ENCODE measurements around the gene ISOC1. TPM values are rescaled to one million over a fixed set of nuclear protein-coding genes. Genes with fewer than 3 reads are reported as not detected.

ISOC1 gene
- total RNA-seq, 1 experiment from 2014 or later = 12.8 TPM

DNA sequence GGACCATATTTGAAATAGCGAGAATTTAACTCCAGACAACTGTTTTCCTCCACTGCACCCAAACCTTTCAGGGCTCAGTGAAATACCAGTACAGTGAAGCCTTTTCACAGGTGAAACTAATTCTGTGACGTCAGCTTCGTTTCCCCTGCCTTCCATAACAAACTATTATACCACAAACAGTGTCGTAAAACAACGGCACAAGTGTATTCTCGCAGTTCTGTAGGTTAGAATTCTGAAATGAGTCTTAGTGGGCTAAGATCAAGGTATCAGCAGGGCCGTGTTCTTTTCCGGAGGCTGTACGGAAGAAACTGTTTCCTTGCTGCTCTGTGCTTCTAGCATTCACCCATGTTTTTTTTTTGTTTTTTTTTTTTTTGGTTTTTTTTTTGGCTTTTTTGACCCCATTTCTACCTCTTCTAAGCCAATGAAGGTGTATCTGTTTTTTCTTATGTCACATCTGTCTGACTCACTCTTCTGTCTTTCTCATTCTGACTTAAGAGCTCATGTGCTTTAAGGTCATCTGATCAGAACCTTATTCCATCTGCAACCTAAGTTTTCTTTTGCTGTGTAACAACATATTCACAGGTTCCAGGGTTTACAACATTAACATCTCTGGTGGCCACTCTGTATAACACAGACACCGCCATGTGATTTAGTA is 20.1 kb downstream of the ISOC1 start:
- H3K27ac Mint-ChIP-seq (ENCODE audit: low read depth, unreplicated experiment) = no peak overlapping the region
- TF ChIP-seq, protein P1, sequence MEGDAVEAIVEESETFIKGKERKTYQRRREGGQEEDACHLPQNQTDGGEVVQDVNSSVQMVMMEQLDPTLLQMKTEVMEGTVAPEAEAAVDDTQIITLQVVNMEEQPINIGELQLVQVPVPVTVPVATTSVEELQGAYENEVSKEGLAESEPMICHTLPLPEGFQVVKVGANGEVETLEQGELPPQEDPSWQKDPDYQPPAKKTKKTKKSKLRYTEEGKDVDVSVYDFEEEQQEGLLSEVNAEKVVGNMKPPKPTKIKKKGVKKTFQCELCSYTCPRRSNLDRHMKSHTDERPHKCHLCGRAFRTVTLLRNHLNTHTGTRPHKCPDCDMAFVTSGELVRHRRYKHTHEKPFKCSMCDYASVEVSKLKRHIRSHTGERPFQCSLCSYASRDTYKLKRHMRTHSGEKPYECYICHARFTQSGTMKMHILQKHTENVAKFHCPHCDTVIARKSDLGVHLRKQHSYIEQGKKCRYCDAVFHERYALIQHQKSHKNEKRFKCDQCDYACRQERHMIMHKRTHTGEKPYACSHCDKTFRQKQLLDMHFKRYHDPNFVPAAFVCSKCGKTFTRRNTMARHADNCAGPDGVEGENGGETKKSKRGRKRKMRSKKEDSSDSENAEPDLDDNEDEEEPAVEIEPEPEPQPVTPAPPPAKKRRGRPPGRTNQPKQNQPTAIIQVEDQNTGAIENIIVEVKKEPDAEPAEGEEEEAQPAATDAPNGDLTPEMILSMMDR (IDR thresholded peaks at IDR 0.05; ENCODE audit: unreplicated experiment) = no peak
- H3K9me3 Mint-ChIP-seq (ENCODE audit: unreplicated experiment) = no peaks in the 10 kb centered on the region
- H3K27me3 Mint-ChIP-seq (ENCODE audit: insufficient read depth, unreplicated experiment) = no peaks in the 10 kb centered on the region
- no peaks in the 10 kb centered on the region for H3K36me3 Mint-ChIP-seq (ENCODE audit: insufficient read depth, unreplicated experiment)
- no peak for DNase-seq (ENCODE audit: unreplicated experiment)
- no peak overlapping the region for H3K4me3 Mint-ChIP-seq (ENCODE audit: unreplicated experiment)
- POLR2A ChIA-PET = no interaction called here
- CTCF ChIA-PET = interaction anchor here (0.6 to 4.2 kb wide), 7 partner anchors 11 to 996 kb away, joined by 3 to 39 read pairs (median 3); partner anchors contain the start of gene ISOC1
- H3K4me1 Mint-ChIP-seq (ENCODE audit: insufficient read depth, unreplicated experiment) = no peaks in the 10 kb centered on the region
- BruUV-seq (replicated peaks) = no TSS peak
- intact Hi-C loops (cut with micrococcal nuclease) = no loop called here

DNA sequence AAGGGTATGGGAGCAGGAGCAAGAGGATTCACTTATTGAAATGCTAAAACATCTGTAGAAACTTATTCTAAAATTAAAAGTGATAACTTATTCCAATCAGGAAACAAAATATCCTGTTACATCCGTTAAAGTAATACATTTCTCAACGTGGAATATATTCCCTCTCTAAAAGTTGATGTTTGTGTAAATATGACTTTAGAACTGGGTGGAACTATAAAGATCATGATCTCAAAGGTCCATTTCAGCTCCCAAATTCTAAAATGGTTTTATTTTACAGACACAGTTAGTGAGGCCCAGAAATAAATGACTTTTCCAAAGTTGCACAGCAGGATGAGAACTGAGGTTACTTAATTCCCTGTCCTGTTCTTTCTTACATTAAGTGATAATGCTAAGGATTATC is 21.1 kb downstream of the ISOC1 start:
- Mint-ChIP-seq H3K27ac (ENCODE audit: low read depth, unreplicated experiment) (no peak overlapping the region), H3K4me3 (ENCODE audit: unreplicated experiment) (no peak overlapping the region), H3K36me3 (ENCODE audit: insufficient read depth, unreplicated experiment) (no peaks in the 10 kb centered on the region), H3K9me3 (ENCODE audit: unreplicated experiment) (no peaks in the 10 kb centered on the region), H3K27me3 (ENCODE audit: insufficient read depth, unreplicated experiment) (no peaks in the 10 kb centered on the region), H3K4me1 (ENCODE audit: insufficient read depth, unreplicated experiment) (no peaks in the 10 kb centered on the region)
- no TSS peak for BruUV-seq (replicated peaks)
- TF ChIP-seq, protein P1 (IDR thresholded peaks at IDR 0.05; ENCODE audit: unreplicated experiment) = no peak
- DNase-seq (ENCODE audit: unreplicated experiment) = no peak
- ChIA-PET POLR2A (no interaction called here), CTCF (interaction anchor here (0.7 to 4.2 kb wide), 5 partner anchors 10 to 656 kb away, joined by 3 to 39 read pairs (median 10); partner anchors contain the start of gene ISOC1)
- intact Hi-C loops (cut with micrococcal nuclease) = no loop called here

DNA sequence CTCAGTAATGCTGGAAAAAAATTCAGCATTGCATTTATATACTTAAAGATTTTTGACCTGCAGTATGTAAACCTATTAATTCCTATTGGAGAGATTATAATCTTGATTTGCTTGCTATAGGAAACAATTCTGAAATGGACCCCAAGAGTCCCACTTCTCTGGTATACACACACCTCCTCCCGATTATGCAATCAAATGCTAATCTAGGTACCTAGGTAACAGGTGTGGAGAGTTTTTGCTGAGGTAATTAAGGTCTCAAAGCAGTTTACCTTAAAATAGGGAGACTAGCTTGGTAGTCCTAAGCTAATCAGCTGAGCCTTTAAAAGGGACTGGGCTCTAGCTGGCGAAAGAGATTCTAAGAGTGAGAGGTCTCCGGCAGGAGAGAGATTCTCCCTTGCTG is 22.2 kb downstream of the ISOC1 start:
- Mint-ChIP-seq H3K4me3 (ENCODE audit: unreplicated experiment) (no peak overlapping the region), H3K27me3 (ENCODE audit: insufficient read depth, unreplicated experiment) (no peaks in the 10 kb centered on the region), H3K4me1 (ENCODE audit: insufficient read depth, unreplicated experiment) (no peaks in the 10 kb centered on the region), H3K27ac (ENCODE audit: low read depth, unreplicated experiment) (no peak overlapping the region), H3K9me3 (ENCODE audit: unreplicated experiment) (no peaks in the 10 kb centered on the region), H3K36me3 (ENCODE audit: insufficient read depth, unreplicated experiment) (no peaks in the 10 kb centered on the region)
- CTCF ChIA-PET = interaction anchor here (0.7 to 4.2 kb wide), 5 partner anchors 9 to 711 kb away, joined by 3 to 39 read pairs (median 7); no protein-coding TSS in a partner anchor
- intact Hi-C loops (cut with micrococcal nuclease) = no loop called here
- DNase-seq (ENCODE audit: unreplicated experiment) = no peak
- POLR2A ChIA-PET = interaction anchor here (0.8 to 2.3 kb wide), 2 partner anchors 9 to 22 kb away, joined by 4 to 7 read pairs; partner anchors contain the start of gene ISOC1
- BruUV-seq (replicated peaks) = no TSS peak
- TF ChIP-seq, protein P1 (IDR thresholded peaks at IDR 0.05; ENCODE audit: unreplicated experiment) = no peak

DNA sequence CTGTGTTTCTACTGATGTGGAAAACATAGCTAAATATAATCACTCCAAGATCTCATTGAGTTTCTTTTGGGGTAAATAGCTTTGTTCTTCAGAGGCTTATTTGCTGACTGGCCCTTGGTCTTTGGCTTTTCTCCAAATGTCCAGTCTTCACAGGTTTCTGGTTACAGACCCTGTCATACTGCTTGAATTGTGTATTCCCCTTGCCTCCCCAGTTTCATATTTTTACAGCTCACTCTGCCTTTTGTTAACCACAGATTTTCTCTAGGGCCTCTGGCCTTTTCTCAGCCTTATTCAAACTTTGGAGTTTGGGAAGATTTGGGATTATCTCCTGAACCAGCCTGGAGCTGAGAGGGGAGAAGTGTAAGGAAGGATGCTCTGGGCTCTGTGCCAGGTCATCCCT is 23.9 kb downstream of the ISOC1 start:
- no peaks in the 10 kb centered on the region for H3K36me3 Mint-ChIP-seq (ENCODE audit: insufficient read depth, unreplicated experiment)
- intact Hi-C loops (cut with micrococcal nuclease) = no loop called here
- ChIA-PET POLR2A (interaction anchor here (0.6 to 2.3 kb wide), 2 partner anchors 23 to 513 kb away, joined by 4 to 7 read pairs; partner anchors contain the start of gene ISOC1), CTCF (interaction anchor here (0.6 to 3.9 kb wide), 8 partner anchors 10 to 949 kb away, joined by 3 to 22 read pairs (median 6); partner anchors contain the start of gene ISOC1)
- TF ChIP-seq, protein P1 (IDR thresholded peaks at IDR 0.05; ENCODE audit: unreplicated experiment) = no peak
- no peak overlapping the region for H3K4me3 Mint-ChIP-seq (ENCODE audit: unreplicated experiment)
- no peak for DNase-seq (ENCODE audit: unreplicated experiment)
- BruUV-seq (replicated peaks) = no TSS peak
- H3K27ac Mint-ChIP-seq (ENCODE audit: low read depth, unreplicated experiment) = no peak overlapping the region
- H3K27me3 Mint-ChIP-seq (ENCODE audit: insufficient read depth, unreplicated experiment) = no peaks in the 10 kb centered on the region
- no peaks in the 10 kb centered on the region for H3K9me3 Mint-ChIP-seq (ENCODE audit: unreplicated experiment)
- no peaks in the 10 kb centered on the region for H3K4me1 Mint-ChIP-seq (ENCODE audit: insufficient read depth, unreplicated experiment)

All from MCF 10A (cell line).